Naive B cell (primary cell): Measurements from ENCODE around the gene PPP6R3. TPM values are rescaled to one million over a fixed set of nuclear protein-coding genes. Genes with fewer than 3 reads are reported as not detected.
"Not testable (repeated sequence)": the region's sequence is repeated elsewhere in the genome, so short reads cannot be mapped to it uniquely, and the experiment has no call there.

Experiments
- ATAC-seq, 2 donors: fragments of 150-1000 bp; cut with Tn5 transposase; 2 replicates each; pipeline ENCODE4 v1.10.0; 2021; ENCODE audit warnings: low read depth in 2 of 2, mild to moderate bottlenecking in 2 of 2, moderate library complexity in 2 of 2
- DNase-seq: peaks from one replicate; pipeline ENCODE4 v3.0.0; 2022
- H3K27ac Mint-ChIP-seq, 6 donors: one replicate each; pipeline ENCODE4 v1.8.0; 2020 to 2022; ENCODE audit warnings: mild to moderate bottlenecking in 6 of 6, mixed read lengths in 6 of 6, moderate library complexity in 5 of 6, inconsistent platforms in 2 of 6
- H3K27me3 Mint-ChIP-seq, 3 donors: one replicate each; pipeline ENCODE4 v1.8.0; 2021 to 2022; ENCODE audit warnings: mixed read lengths in 3 of 3, mild to moderate bottlenecking in 1 of 3
- H3K36me3 Mint-ChIP-seq, 2 donors: one replicate each; pipeline ENCODE4 v1.8.0; 2020 to 2022; ENCODE audit warnings: mixed read lengths in 2 of 2, inconsistent platforms in 1 of 2, mild to moderate bottlenecking in 1 of 2
- H3K4me1 Mint-ChIP-seq, 3 donors: one replicate each; pipeline ENCODE4 v1.8.0; 2020 to 2022; ENCODE audit warnings: mixed read lengths in 3 of 3, inconsistent platforms in 1 of 3, mild to moderate bottlenecking in 1 of 3, moderate library complexity in 1 of 3
- H3K4me3 Mint-ChIP-seq, 8 donors: one replicate each; pipeline ENCODE4 v1.8.0; 2020 to 2022; ENCODE audit warnings: mild to moderate bottlenecking in 8 of 8, mixed read lengths in 8 of 8, moderate library complexity in 8 of 8, inconsistent platforms in 2 of 8
- H3K9me3 Mint-ChIP-seq, 7 donors: one replicate each; pipeline ENCODE4 v1.8.0; 2020 to 2022; ENCODE audit warnings: mixed read lengths in 7 of 7, mild to moderate bottlenecking in 5 of 7, inconsistent platforms in 2 of 7, moderate library complexity in 1 of 7
- polyA plus RNA-seq, 6 donors: library from polyadenylated mRNA; unstranded; fragments of 300-500 nt; fragmentation: Illumina TruSeq; gene quantifications; one replicate each; pipeline ENCODE4 v1.2.3, GENCODE V29; 2021; ENCODE audit warnings: low read depth in 6 of 6

The PPP6R3 gene
- polyA plus RNA-seq, 6 donors from 2014 or later = 32.0 to 71.1 (median 53.4) TPM

- ATAC-seq (no peak), DNase-seq (no peak)
- Mint-ChIP-seq H3K27me3 (no peaks in the 10 kb centered on the region), H3K36me3 (peaks cover 11 to 19% of the 10 kb centered on the region in 2 donors), H3K9me3 (peaks cover 4 to 25% (median 17%) of the 10 kb centered on the region in 7 donors), H3K27ac (no peak overlapping the region), H3K4me3 (no peak overlapping the region), H3K4me1 (peaks cover 0 to 10% (median 5%) of the 10 kb centered on the region in 3 donors)
These were observed 30.9 kb upstream of the PPP6R3 start for GRCh38 chr11:68429661-68430060.

DNA sequence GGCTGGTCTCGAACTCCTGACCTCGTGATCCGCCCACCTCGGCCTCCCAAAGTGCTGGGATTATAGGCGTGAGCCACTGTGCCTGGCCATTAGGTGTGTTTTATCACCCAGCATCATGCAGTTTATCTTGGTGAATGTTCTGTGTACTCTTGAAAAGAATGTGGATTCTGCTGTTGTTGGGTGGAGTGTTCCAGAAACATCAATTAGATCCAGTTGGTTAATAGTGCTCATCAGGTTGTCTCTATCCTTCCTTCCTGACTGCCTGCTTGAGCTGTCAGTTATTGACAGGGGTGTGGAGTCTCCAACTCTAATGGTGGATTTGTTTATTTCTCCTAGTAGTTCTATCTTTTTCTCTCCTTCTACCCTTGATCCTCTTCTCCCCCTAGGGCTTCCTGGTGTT lies 30.2 kb upstream of the PPP6R3 start:
- H3K36me3 Mint-ChIP-seq = peaks cover 11 to 19% of the 10 kb centered on the region in 2 donors
- DNase-seq (no peak), ATAC-seq (no peak)
- no peaks in the 10 kb centered on the region for H3K27me3 Mint-ChIP-seq
- H3K27ac Mint-ChIP-seq = peak overlapping the region in 2 of 6 donors; percentile 44 to 52
- H3K9me3 Mint-ChIP-seq = peaks cover 4 to 25% (median 17%) of the 10 kb centered on the region in 7 donors
- H3K4me3 Mint-ChIP-seq = no peak overlapping the region
- peaks cover 0 to 10% (median 5%) of the 10 kb centered on the region in 3 donors for H3K4me1 Mint-ChIP-seq

DNA sequence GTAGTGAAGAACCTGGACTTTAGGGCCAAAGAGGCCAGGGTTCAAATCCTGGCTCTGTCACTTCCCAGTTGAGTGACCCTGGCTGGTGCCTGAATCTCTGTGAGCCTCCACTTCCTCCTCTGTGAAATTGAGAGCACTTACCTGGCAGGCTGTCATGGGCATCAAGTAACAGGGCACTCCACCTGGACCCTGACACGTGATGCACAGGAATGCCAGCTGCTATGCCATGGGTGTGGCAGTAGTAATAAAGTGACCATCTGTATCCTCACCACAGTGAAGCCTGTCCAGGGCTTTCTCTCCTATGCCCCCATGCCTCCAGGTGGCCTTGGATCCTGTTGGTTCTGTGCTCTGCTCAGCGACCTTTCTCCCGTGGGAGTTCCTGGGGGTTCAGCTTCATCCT lies 29.8 kb upstream of the PPP6R3 start:
- ATAC-seq (no peak), DNase-seq (no peak)
- H3K27me3 Mint-ChIP-seq = no peaks in the 10 kb centered on the region
- no peak overlapping the region for H3K4me3 Mint-ChIP-seq
- peak overlapping the region in 1 of 6 donors; percentile 52 for H3K27ac Mint-ChIP-seq
- H3K36me3 Mint-ChIP-seq = peaks cover 11 to 19% of the 10 kb centered on the region in 2 donors
- H3K4me1 Mint-ChIP-seq = peaks cover 0 to 10% (median 5%) of the 10 kb centered on the region in 3 donors
- peaks cover 4 to 25% (median 17%) of the 10 kb centered on the region in 7 donors for H3K9me3 Mint-ChIP-seq

DNA sequence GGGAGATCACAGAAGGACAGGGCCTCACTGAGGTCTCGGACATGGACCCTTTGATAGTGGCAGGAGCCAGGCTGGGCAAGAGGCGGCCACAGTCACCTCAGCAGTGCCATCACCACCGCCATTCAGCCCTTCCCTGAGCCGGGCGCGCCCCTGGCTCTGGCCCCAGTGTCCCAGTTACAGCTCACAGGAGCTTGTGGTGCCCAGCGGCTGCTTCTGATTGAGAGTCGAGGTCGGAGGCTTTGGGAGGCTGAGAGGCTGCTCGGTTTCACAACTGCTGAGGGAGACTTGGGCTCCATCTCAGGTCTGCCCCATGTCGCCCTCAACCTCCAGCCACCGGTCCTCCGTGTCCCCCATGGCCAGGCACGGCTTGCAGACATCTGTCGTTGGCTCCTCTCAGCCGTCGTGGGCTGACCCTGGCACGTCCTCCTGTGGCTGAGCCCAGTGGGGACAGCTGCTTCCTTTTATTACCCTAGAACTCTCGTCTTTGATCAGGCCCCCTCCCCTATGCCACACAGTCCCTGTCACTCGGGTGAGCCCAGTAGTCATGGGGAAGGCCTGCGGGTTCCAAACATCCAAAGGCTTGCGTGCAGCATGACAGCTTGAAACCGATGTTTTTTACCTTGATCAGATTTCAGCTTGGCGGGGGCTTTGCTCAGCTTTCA lies 28.4 kb upstream of the PPP6R3 start:
- Mint-ChIP-seq H3K9me3 (peaks cover 4 to 25% (median 17%) of the 10 kb centered on the region in 7 donors), H3K27me3 (no peaks in the 10 kb centered on the region), H3K4me1 (peaks cover 0 to 10% (median 5%) of the 10 kb centered on the region in 3 donors), H3K27ac (peak overlapping the region in 1 of 6 donors; percentile 30), H3K36me3 (peaks cover 11 to 19% of the 10 kb centered on the region in 2 donors), H3K4me3 (no peak overlapping the region)
- DNase-seq (no peak), ATAC-seq (no peak)

DNA sequence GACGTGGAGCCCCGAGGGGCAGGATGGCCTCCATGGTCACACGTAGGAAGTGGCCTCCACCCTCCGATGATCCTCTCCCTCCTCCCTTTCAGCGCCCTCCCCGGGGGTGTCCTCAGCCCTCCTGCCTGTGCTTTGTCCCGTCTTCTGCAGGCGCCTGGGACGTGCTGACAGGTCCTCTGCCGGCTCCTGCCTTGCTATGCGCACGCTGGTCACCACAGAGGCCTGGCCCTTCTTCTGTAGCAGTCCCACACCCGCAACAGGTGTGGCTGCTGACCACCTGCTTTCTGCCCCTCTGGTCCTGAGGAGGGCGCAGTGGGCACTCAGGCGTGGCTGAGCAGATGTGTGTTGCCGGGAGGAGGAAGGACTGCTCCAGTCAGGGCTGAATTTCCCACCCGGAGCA lies 27.7 kb upstream of the PPP6R3 start:
- H3K9me3 Mint-ChIP-seq = peaks cover 4 to 25% (median 17%) of the 10 kb centered on the region in 7 donors
- no peaks in the 10 kb centered on the region for H3K27me3 Mint-ChIP-seq
- peaks cover 0 to 10% (median 5%) of the 10 kb centered on the region in 3 donors for H3K4me1 Mint-ChIP-seq
- no peak overlapping the region for H3K4me3 Mint-ChIP-seq
- H3K27ac Mint-ChIP-seq = no peak overlapping the region
- DNase-seq (no peak), ATAC-seq (no peak)
- peaks cover 11 to 19% of the 10 kb centered on the region in 2 donors for H3K36me3 Mint-ChIP-seq

- peaks cover 4 to 22% (median 17%) of the 10 kb centered on the region in 7 donors for H3K9me3 Mint-ChIP-seq
- no peak overlapping the region for H3K27ac Mint-ChIP-seq
- peaks cover 7 to 19% of the 10 kb centered on the region in 2 donors for H3K36me3 Mint-ChIP-seq
- DNase-seq (no peak), ATAC-seq (no peak)
- H3K27me3 Mint-ChIP-seq = no peaks in the 10 kb centered on the region
- no peak overlapping the region for H3K4me3 Mint-ChIP-seq
- peaks cover 0 to 10% (median 5%) of the 10 kb centered on the region in 3 donors for H3K4me1 Mint-ChIP-seq
These were observed 27.0 kb upstream of the PPP6R3 start for GRCh38 chr11:68433541-68433940.

DNA sequence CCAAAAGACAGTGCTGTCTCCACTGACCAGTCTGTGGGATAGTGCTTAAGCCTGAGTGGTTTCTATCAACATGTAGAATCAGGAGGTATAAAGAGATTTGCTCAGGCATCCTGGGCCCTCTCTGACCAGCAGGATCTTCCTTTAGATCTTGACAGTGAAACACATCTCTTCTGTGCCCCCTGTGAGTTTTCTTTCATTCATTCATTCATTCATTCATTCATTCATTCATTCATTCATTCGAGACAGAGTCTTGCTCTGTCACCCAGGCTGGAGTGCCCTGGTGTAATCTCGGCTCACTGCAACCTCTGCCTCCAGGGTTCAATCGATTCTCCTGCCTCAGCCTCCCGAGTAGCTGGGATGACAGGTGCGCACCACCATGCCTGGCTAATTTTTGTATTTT lies 26.4 kb upstream of the PPP6R3 start:
- Mint-ChIP-seq H3K9me3 (peaks cover 4 to 17% (median 14%) of the 10 kb centered on the region in 7 donors), H3K27ac (peak overlapping the region in 1 of 6 donors; percentile 58), H3K36me3 (peaks cover 5 to 16% of the 10 kb centered on the region in 2 donors)
- H3K4me1 Mint-ChIP-seq, ATAC-seq, H3K4me3 Mint-ChIP-seq, H3K27me3 Mint-ChIP-seq, DNase-seq: not testable (repeated sequence)

- no peaks in the 10 kb centered on the region for H3K27me3 Mint-ChIP-seq
- H3K36me3 Mint-ChIP-seq = no peaks in the 10 kb centered on the region
- no peaks in the 10 kb centered on the region for H3K9me3 Mint-ChIP-seq
- ATAC-seq (no peak), DNase-seq (no peak)
- H3K4me3 Mint-ChIP-seq = no peak overlapping the region
- H3K4me1 Mint-ChIP-seq = peaks cover 4 to 15% (median 12%) of the 10 kb centered on the region in 3 donors
- peak overlapping the region in 1 of 6 donors; percentile 54 for H3K27ac Mint-ChIP-seq
These were observed 24.2 kb upstream of the PPP6R3 start for GRCh38 chr11:68436162-68436888.

- Mint-ChIP-seq H3K36me3 (no peaks in the 10 kb centered on the region), H3K27me3 (no peaks in the 10 kb centered on the region), H3K27ac (peak overlapping the region in 1 of 6 donors; percentile 30), H3K4me1 (peaks cover 10 to 24% (median 22%) of the 10 kb centered on the region in 3 donors), H3K4me3 (peak overlapping the region in 1 of 8 donors; percentile 21), H3K9me3 (no peaks in the 10 kb centered on the region)
- DNase-seq (no peak), ATAC-seq (no peak)
These were observed 23.3 kb upstream of the PPP6R3 start for GRCh38 chr11:68436985-68437926.

DNA sequence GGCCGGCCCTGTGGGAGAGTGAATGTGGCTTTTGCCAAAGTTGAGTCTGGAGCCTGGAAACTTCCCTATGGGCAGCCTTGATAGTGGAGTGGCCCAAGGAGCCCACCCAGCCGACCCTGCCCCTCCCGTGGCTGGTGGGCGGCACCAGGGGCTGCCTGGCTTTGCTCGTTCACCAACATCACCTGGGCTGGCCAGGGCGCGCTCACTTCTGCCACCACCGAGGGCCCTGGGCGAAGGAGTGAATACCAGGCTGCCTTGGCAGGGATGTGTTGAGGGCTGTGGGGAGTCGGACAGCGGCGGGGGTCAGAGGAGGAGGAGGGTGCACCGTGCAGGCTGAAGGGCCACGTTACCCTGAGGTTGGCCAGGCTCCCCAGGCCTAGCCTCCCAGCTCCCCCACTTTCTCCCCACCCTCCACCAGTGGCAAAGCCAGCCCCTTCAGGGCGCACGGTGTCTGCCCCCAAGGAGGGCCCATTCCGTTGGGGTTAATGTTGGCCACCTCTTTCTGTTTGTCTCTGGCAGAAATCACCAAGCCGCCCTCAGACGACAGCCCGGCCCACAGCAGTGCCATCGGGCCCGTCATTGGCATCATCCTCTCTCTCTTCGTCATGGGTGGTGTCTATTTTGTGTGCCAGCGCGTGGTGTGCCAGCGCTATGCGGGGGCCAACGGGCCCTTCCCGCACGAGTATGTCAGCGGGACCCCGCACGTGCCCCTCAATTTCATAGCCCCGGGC lies 22.5 kb upstream of the PPP6R3 start:
- no peak overlapping the region for H3K27ac Mint-ChIP-seq
- H3K4me3 Mint-ChIP-seq = no peak overlapping the region
- peaks cover 13 to 31% (median 29%) of the 10 kb centered on the region in 3 donors for H3K4me1 Mint-ChIP-seq
- DNase-seq (no peak), ATAC-seq (no peak)
- H3K9me3 Mint-ChIP-seq = no peaks in the 10 kb centered on the region
- H3K36me3 Mint-ChIP-seq = no peaks in the 10 kb centered on the region
- H3K27me3 Mint-ChIP-seq = no peaks in the 10 kb centered on the region

GRCh38 chr11:68438658-68439259 lies 21.8 kb upstream of the PPP6R3 start:
- Mint-ChIP-seq H3K9me3 (no peaks in the 10 kb centered on the region), H3K27me3 (no peaks in the 10 kb centered on the region), H3K27ac (no peak overlapping the region), H3K4me1 (peaks cover 13 to 31% (median 29%) of the 10 kb centered on the region in 3 donors), H3K4me3 (peak overlapping the region in 1 of 8 donors; percentile 67), H3K36me3 (no peaks in the 10 kb centered on the region)
- DNase-seq = no peak
- ATAC-seq = no peak

GRCh38 chr11:68439355-68440065 lies 21.0 kb upstream of the PPP6R3 start:
- H3K9me3 Mint-ChIP-seq = no peaks in the 10 kb centered on the region
- no peaks in the 10 kb centered on the region for H3K36me3 Mint-ChIP-seq
- no peak overlapping the region for H3K27ac Mint-ChIP-seq
- ATAC-seq = no peak
- peaks cover 13 to 31% (median 29%) of the 10 kb centered on the region in 3 donors for H3K4me1 Mint-ChIP-seq
- H3K4me3 Mint-ChIP-seq = peak overlapping the region in 1 of 8 donors; percentile 33
- H3K27me3 Mint-ChIP-seq = no peaks in the 10 kb centered on the region
- DNase-seq = no peak
